MCF 10A (cell line): Measurements from ENCODE around the gene AP4E1. TPM values are rescaled to one million over a fixed set of nuclear protein-coding genes. Genes with fewer than 3 reads are reported as not detected.
A peak's percentile ranks its signal among the peaks of the same experiment; 100 is the strongest.
"Not testable (repeated sequence)": the region's sequence is repeated elsewhere in the genome, so short reads cannot be mapped to it uniquely, and the experiment has no call there.

ENCODE experiments used
- BruUV-seq: library from RNA; stranded (reverse); fragments of 400-500 nt; replicated peaks from 2 replicates; lab custom pipeline; 2021; lab: Mats Ljungman, UMichigan
- CTCF ChIA-PET: fragments of 300-600 bp; sonication (Branson Sonifier 250); formaldehyde crosslinking; extraction: SDS; loops from one replicate; lab custom pipeline; 2021; ENCODE audit warnings: antibody characterized with exemption, inconsistent platforms; lab: Yijun Ruan, JAX
- POLR2A ChIA-PET: fragments of 300-600, 350-650 bp; sonication (Branson Sonifier 250); formaldehyde crosslinking; extraction: SDS; loops from one replicate; lab custom pipeline; 2020; ENCODE audit warnings: antibody characterized with exemption, inconsistent platforms; lab: Yijun Ruan, JAX
- DNase-seq: peaks from one replicate; pipeline ENCODE4 v3.0.0-alpha.2; 2018; ENCODE audit not compliant: unreplicated experiment
- H3K27ac Mint-ChIP-seq: one replicate; pipeline ENCODE4 v1.8.0; 2022; ENCODE audit warnings: mild to moderate bottlenecking, low read depth, mixed read lengths; ENCODE audit not compliant: unreplicated experiment
- H3K27me3 Mint-ChIP-seq: one replicate; pipeline ENCODE4 v1.8.0; 2022; ENCODE audit warnings: mixed read lengths; ENCODE audit not compliant: insufficient read depth, unreplicated experiment
- H3K36me3 Mint-ChIP-seq: one replicate; pipeline ENCODE4 v1.8.0; 2022; ENCODE audit warnings: mild to moderate bottlenecking, moderate library complexity, mixed read lengths; ENCODE audit not compliant: insufficient read depth, unreplicated experiment
- H3K4me1 Mint-ChIP-seq: one replicate; pipeline ENCODE4 v1.8.0; 2022; ENCODE audit warnings: mixed read lengths; ENCODE audit not compliant: insufficient read depth, unreplicated experiment
- H3K4me3 Mint-ChIP-seq: one replicate; pipeline ENCODE4 v1.8.0; 2022; ENCODE audit warnings: mild to moderate bottlenecking, moderate library complexity, mixed read lengths; ENCODE audit not compliant: unreplicated experiment
- H3K9me3 Mint-ChIP-seq: one replicate; pipeline ENCODE4 v1.8.0; 2022; ENCODE audit warnings: mixed read lengths; ENCODE audit not compliant: unreplicated experiment
- CTCF ChIP-seq: fragments of 200-600 bp; IDR thresholded peaks from one replicate; pipeline ENCODE4 v1.8.0; 2022; ENCODE audit warnings: antibody characterized with exemption, mild to moderate bottlenecking; ENCODE audit not compliant: unreplicated experiment
- intact Hi-C: fragments of 100-400 bp; cut with micrococcal nuclease; formaldehyde crosslinking; loops from 2 replicates; pipeline ENCODE4 v1.14.1; 2022
- total RNA-seq: library from RNA; stranded (reverse); gene quantifications from 2 replicates; pipeline ENCODE4 v1.2.3, GENCODE V29; 2022

Gene AP4E1
- total RNA-seq, 1 experiment from 2014 or later, result 28.2 TPM

- CTCF ChIA-PET, result interaction anchor here (0.6 to 1.2 kb wide), 3 partner anchors 142 to 470 kb away, joined by 3 read pairs; no protein-coding TSS in a partner anchor
- H3K4me3 Mint-ChIP-seq, result peak overlapping the region; percentile 81
Observed at GRCh38 chr15:50911001-50911400, 2.5 kb downstream of the AP4E1 start.

GRCh38 chr15:50911621-50912020 lies 3.1 kb downstream of the AP4E1 start:
- H3K36me3 Mint-ChIP-seq, result peaks cover 46% of the 10 kb centered on the region
- no peaks in the 10 kb centered on the region for H3K9me3 Mint-ChIP-seq
- no peaks in the 10 kb centered on the region for H3K4me1 Mint-ChIP-seq
- H3K27ac Mint-ChIP-seq, result peak overlapping the region; percentile 85
- no peak overlapping the region for H3K4me3 Mint-ChIP-seq
- no peak for TF ChIP-seq CTCF
- ChIA-PET CTCF (no interaction called here), POLR2A (no interaction called here)
- no peaks in the 10 kb centered on the region for H3K27me3 Mint-ChIP-seq
- intact Hi-C loops, result loop anchor here (10.0 kb wide), 1 partner anchor 473 kb away; no protein-coding TSS in a partner anchor
- no peak for DNase-seq
- BruUV-seq, result no TSS peak

More at GRCh38 chr15:50911001-50911400, 2.5 kb downstream of the AP4E1 start:
- Mint-ChIP-seq H3K27me3 (no peaks in the 10 kb centered on the region), H3K9me3 (no peaks in the 10 kb centered on the region), H3K4me1 (no peaks in the 10 kb centered on the region), H3K36me3 (peaks cover 40% of the 10 kb centered on the region), H3K27ac (peak overlapping the region; percentile 85)
- POLR2A ChIA-PET, result interaction anchor here (1.0 to 2.8 kb wide), 6 partner anchors 24 to 285 kb away, joined by 4 to 97 read pairs (median 5); partner anchors contain the start of gene TRPM7
- BruUV-seq, result no TSS peak
- TF ChIP-seq CTCF, result no peak
- no peak for DNase-seq
- intact Hi-C loops, result loop anchor here (10.0 kb wide), 1 partner anchor 474 kb away; no protein-coding TSS in a partner anchor

GRCh38 chr15:50916400-50916799 lies 7.9 kb downstream of the AP4E1 start:
- H3K36me3 Mint-ChIP-seq, result peaks cover 70% of the 10 kb centered on the region
- H3K9me3 Mint-ChIP-seq, result no peaks in the 10 kb centered on the region
- CTCF ChIA-PET, result interaction anchor here (1.0 kb wide), 2 partner anchors 246 to 466 kb away, joined by 3 read pairs; no protein-coding TSS in a partner anchor
- no peak overlapping the region for H3K4me3 Mint-ChIP-seq
- no peaks in the 10 kb centered on the region for H3K4me1 Mint-ChIP-seq
- no peak for DNase-seq
- no peaks in the 10 kb centered on the region for H3K27me3 Mint-ChIP-seq
- intact Hi-C loops, result loop anchor here (10.0 kb wide), 1 partner anchor 468 kb away; no protein-coding TSS in a partner anchor
- no TSS peak for BruUV-seq
- no peak for TF ChIP-seq CTCF
- POLR2A ChIA-PET, result interaction anchor here (1.5 kb wide), 1 partner anchor 109 kb away, joined by 4 read pairs; no protein-coding TSS in a partner anchor
- H3K27ac Mint-ChIP-seq, result no peak overlapping the region

GRCh38 chr15:50919359-50919758 lies 10.9 kb downstream of the AP4E1 start:
- H3K4me1 Mint-ChIP-seq, H3K27ac Mint-ChIP-seq, BruUV-seq, H3K4me3 Mint-ChIP-seq, H3K9me3 Mint-ChIP-seq, CTCF ChIA-PET, DNase-seq, H3K27me3 Mint-ChIP-seq: not testable (repeated sequence)
- POLR2A ChIA-PET, result interaction anchor here (0.6 to 0.7 kb wide), 2 partner anchors 49 to 343 kb away, joined by 3 to 5 read pairs; no protein-coding TSS in a partner anchor
- intact Hi-C loops, result loop anchor here (10.0 kb wide), 1 partner anchor 465 kb away; no protein-coding TSS in a partner anchor
- H3K36me3 Mint-ChIP-seq, result peaks cover 66% of the 10 kb centered on the region
